PFSK-1 (cell line): ENCODE data around the gene S100A16.

Experiments used
- FOXP2 ChIP-seq: optimal IDR thresholded peaks from 2 replicates; pipeline ENCODE3; 2011; ENCODE audit warnings: borderline replicate concordance, control low read depth, inconsistent platforms; ENCODE audit not compliant: insufficient read depth; ENCODE audit errors: extremely low read length, extremely low read depth
- POLR2AphosphoS5 ChIP-seq: IDR thresholded peaks from 2 replicates; pipeline ENCODE4 v1.6.1; 2012; ENCODE audit warnings: low read depth, mild to moderate bottlenecking, control low read depth, low read length, moderate library complexity
- REST ChIP-seq, 2 experiments: IDR thresholded peaks; 2 replicates each; pipeline versions ENCODE4 v1.6.1 to v1.8.0; 2011 to 2012; ENCODE audit warnings: low read depth in 2 of 2, low read length in 2 of 2, control low read depth in 1 of 2, inconsistent platforms in 1 of 2, mild to moderate bottlenecking in 1 of 2, moderate library complexity in 1 of 2; ENCODE audit not compliant: insufficient read depth in 1 of 2
- SIN3A ChIP-seq: IDR thresholded peaks from 2 replicates; pipeline ENCODE4 v1.6.1; 2012; ENCODE audit warnings: mild to moderate bottlenecking, low read length, moderate library complexity, borderline replicate concordance; ENCODE audit not compliant: insufficient read depth
- TAF1 ChIP-seq: IDR thresholded peaks from 2 replicates; pipeline ENCODE4 v1.6.1; 2012; ENCODE audit warnings: low read length, control low read depth, borderline replicate concordance; ENCODE audit not compliant: insufficient read depth

Gene S100A16

GRCh38 chr1:153642161-153642560 lies 29.2 kb upstream of the S100A16 start:
- no peak for TF ChIP-seq POLR2AphosphoS5
- TF ChIP-seq FOXP2, result no peak
- no peak for TF ChIP-seq SIN3A
- no peak for TF ChIP-seq TAF1
- TF ChIP-seq REST (IDR thresholded peaks at IDR 0.05; ENCODE audit: insufficient read depth in 1 of 2, low read depth in 2 of 2, low read length in 2 of 2), result no peak

- TF ChIP-seq TAF1 (no peak), FOXP2 (no peak), SIN3A (no peak), REST (IDR thresholded peaks at IDR 0.05; ENCODE audit: insufficient read depth in 1 of 2, low read depth in 2 of 2, low read length in 2 of 2) (no peak), POLR2AphosphoS5 (no peak; the same call in 1 of the 2 replicates)
Observed at GRCh38 chr1:153640861-153641260, 27.9 kb upstream of the S100A16 start.

- no peak for TF ChIP-seq REST (IDR thresholded peaks at IDR 0.05; ENCODE audit: insufficient read depth in 1 of 2, low read depth in 2 of 2, low read length in 2 of 2)
- no peak for TF ChIP-seq SIN3A
- no peak for TF ChIP-seq TAF1
- TF ChIP-seq FOXP2, result no peak
- TF ChIP-seq POLR2AphosphoS5, result no peak
Observed at GRCh38 chr1:153639280-153639679, 26.3 kb upstream of the S100A16 start.

GRCh38 chr1:153638261-153638660 lies 25.3 kb upstream of the S100A16 start:
- TF ChIP-seq TAF1 (no peak), FOXP2 (no peak), SIN3A (no peak), REST (IDR thresholded peaks at IDR 0.05; ENCODE audit: insufficient read depth in 1 of 2, low read depth in 2 of 2, low read length in 2 of 2) (no peak), POLR2AphosphoS5 (no peak)

- TF ChIP-seq TAF1 (no peak), REST (IDR thresholded peaks at IDR 0.05; ENCODE audit: insufficient read depth in 1 of 2, low read depth in 2 of 2, low read length in 2 of 2) (no peak), POLR2AphosphoS5 (no peak), FOXP2 (no peak), SIN3A (no peak)
Observed at GRCh38 chr1:153636312-153636711, 23.4 kb upstream of the S100A16 start.
